ENCODE measurements around the gene PTTG1IP2.

Gene PTTG1IP2

GRCh38 chr7:90469554-90469953 is at the start of gene PTTG1IP2:
Gene PTTG1IP2, plus strand, starts transcription at chr7:90469639. Its CDS starts 148 bp downstream, at chr7:90469787.
- Histone ChIP-seq H3K4me1 (ENCODE audit: control insufficient read depth, insufficient read depth, low read length) (no peaks in the 10 kb centered on the region), H3K9ac (ENCODE audit: low read length in 2 of 2) (no peak within 1 kb of the TSS), H3K27ac (ENCODE audit: low read length) (no peak within 1 kb of the TSS), H3K27me3 (ENCODE audit: control insufficient read depth in 1 of 2, insufficient read depth in 2 of 2, low read length in 2 of 2) (no peaks in the 10 kb centered on the region), H3K9me3 (ENCODE audit: control insufficient read depth in 2 of 2, low read length in 2 of 2) (no peaks in the 10 kb centered on the region), H3K4me3 (ENCODE audit: low read length in 2 of 2) (no peak within 1 kb of the TSS), H3K36me3 (ENCODE audit: control insufficient read depth in 2 of 2, insufficient read depth in 2 of 2, low read length in 2 of 2) (no peaks in the 10 kb centered on the region)

- Histone ChIP-seq H3K27me3 (ENCODE audit: control insufficient read depth in 1 of 2, insufficient read depth in 2 of 2, low read length in 2 of 2) (no peaks in the 10 kb centered on the region), H3K9ac (ENCODE audit: low read length in 2 of 2) (no peak overlapping the region), H3K27ac (ENCODE audit: low read length) (no peak overlapping the region), H3K9me3 (ENCODE audit: control insufficient read depth in 2 of 2, low read length in 2 of 2) (no peaks in the 10 kb centered on the region), H3K4me1 (ENCODE audit: control insufficient read depth, insufficient read depth, low read length) (no peaks in the 10 kb centered on the region), H3K36me3 (ENCODE audit: control insufficient read depth in 2 of 2, insufficient read depth in 2 of 2, low read length in 2 of 2) (peaks cover 0 to 2% of the 10 kb centered on the region in 2 donors), H3K4me3 (ENCODE audit: low read length in 2 of 2) (no peak overlapping the region)
Observed at GRCh38 chr7:90421651-90422050, 47.8 kb upstream of the PTTG1IP2 start.

GRCh38 chr7:90424720-90425119 is 44.7 kb upstream of the PTTG1IP2 start:
- H3K9ac ChIP-seq (ENCODE audit: low read length in 2 of 2) = no peak overlapping the region
- no peak overlapping the region for H3K4me3 ChIP-seq (ENCODE audit: low read length in 2 of 2)
- H3K4me1 ChIP-seq (ENCODE audit: control insufficient read depth, insufficient read depth, low read length) = no peaks in the 10 kb centered on the region
- H3K36me3 ChIP-seq (ENCODE audit: control insufficient read depth in 2 of 2, insufficient read depth in 2 of 2, low read length in 2 of 2) = no peaks in the 10 kb centered on the region
- H3K27ac ChIP-seq (ENCODE audit: low read length) = no peak overlapping the region
- no peaks in the 10 kb centered on the region for H3K27me3 ChIP-seq (ENCODE audit: control insufficient read depth in 1 of 2, insufficient read depth in 2 of 2, low read length in 2 of 2)
- H3K9me3 ChIP-seq (ENCODE audit: control insufficient read depth in 2 of 2, low read length in 2 of 2) = no peaks in the 10 kb centered on the region

GRCh38 chr7:90425376-90425775 is 44.1 kb upstream of the PTTG1IP2 start:
- Histone ChIP-seq H3K27me3 (ENCODE audit: control insufficient read depth in 1 of 2, insufficient read depth in 2 of 2, low read length in 2 of 2) (no peaks in the 10 kb centered on the region), H3K4me1 (ENCODE audit: control insufficient read depth, insufficient read depth, low read length) (no peaks in the 10 kb centered on the region), H3K4me3 (ENCODE audit: low read length in 2 of 2) (no peak overlapping the region), H3K9ac (ENCODE audit: low read length in 2 of 2) (no peak overlapping the region), H3K9me3 (ENCODE audit: control insufficient read depth in 2 of 2, low read length in 2 of 2) (no peaks in the 10 kb centered on the region), H3K27ac (ENCODE audit: low read length) (no peak overlapping the region), H3K36me3 (ENCODE audit: control insufficient read depth in 2 of 2, insufficient read depth in 2 of 2, low read length in 2 of 2) (no peaks in the 10 kb centered on the region)

- no peaks in the 10 kb centered on the region for H3K36me3 ChIP-seq (ENCODE audit: control insufficient read depth in 2 of 2, insufficient read depth in 2 of 2, low read length in 2 of 2)
- no peak overlapping the region for H3K4me3 ChIP-seq (ENCODE audit: low read length in 2 of 2)
- H3K4me1 ChIP-seq (ENCODE audit: control insufficient read depth, insufficient read depth, low read length) = no peaks in the 10 kb centered on the region
- H3K9ac ChIP-seq (ENCODE audit: low read length in 2 of 2) = no peak overlapping the region
- H3K27ac ChIP-seq (ENCODE audit: low read length) = no peak overlapping the region
- H3K9me3 ChIP-seq (ENCODE audit: control insufficient read depth in 2 of 2, low read length in 2 of 2) = no peaks in the 10 kb centered on the region
- H3K27me3 ChIP-seq (ENCODE audit: control insufficient read depth in 1 of 2, insufficient read depth in 2 of 2, low read length in 2 of 2) = no peaks in the 10 kb centered on the region
Observed at GRCh38 chr7:90430614-90431460, 38.6 kb upstream of the PTTG1IP2 start.

GRCh38 chr7:90432752-90433151 is 36.7 kb upstream of the PTTG1IP2 start:
- Histone ChIP-seq H3K27me3 (ENCODE audit: control insufficient read depth in 1 of 2, insufficient read depth in 2 of 2, low read length in 2 of 2) (no peaks in the 10 kb centered on the region), H3K9ac (ENCODE audit: low read length in 2 of 2) (no peak overlapping the region), H3K27ac (ENCODE audit: low read length) (no peak overlapping the region), H3K4me1 (ENCODE audit: control insufficient read depth, insufficient read depth, low read length) (no peaks in the 10 kb centered on the region), H3K4me3 (ENCODE audit: low read length in 2 of 2) (no peak overlapping the region), H3K36me3 (ENCODE audit: control insufficient read depth in 2 of 2, insufficient read depth in 2 of 2, low read length in 2 of 2) (no peaks in the 10 kb centered on the region), H3K9me3 (ENCODE audit: control insufficient read depth in 2 of 2, low read length in 2 of 2) (no peaks in the 10 kb centered on the region)

- H3K9me3 ChIP-seq (ENCODE audit: control insufficient read depth in 2 of 2, low read length in 2 of 2) = no peaks in the 10 kb centered on the region
- no peak overlapping the region for H3K4me3 ChIP-seq (ENCODE audit: low read length in 2 of 2)
- no peaks in the 10 kb centered on the region for H3K36me3 ChIP-seq (ENCODE audit: control insufficient read depth in 2 of 2, insufficient read depth in 2 of 2, low read length in 2 of 2)
- no peaks in the 10 kb centered on the region for H3K4me1 ChIP-seq (ENCODE audit: control insufficient read depth, insufficient read depth, low read length)
- no peak overlapping the region for H3K9ac ChIP-seq (ENCODE audit: low read length in 2 of 2)
- H3K27ac ChIP-seq (ENCODE audit: low read length) = no peak overlapping the region
- H3K27me3 ChIP-seq (ENCODE audit: control insufficient read depth in 1 of 2, insufficient read depth in 2 of 2, low read length in 2 of 2) = no peaks in the 10 kb centered on the region
Observed at GRCh38 chr7:90433221-90433620, 36.2 kb upstream of the PTTG1IP2 start.

GRCh38 chr7:90445633-90446032 is 23.8 kb upstream of the PTTG1IP2 start:
- H3K9me3 ChIP-seq (ENCODE audit: control insufficient read depth in 2 of 2, low read length in 2 of 2) = no peaks in the 10 kb centered on the region
- no peaks in the 10 kb centered on the region for H3K4me1 ChIP-seq (ENCODE audit: control insufficient read depth, insufficient read depth, low read length)
- no peak overlapping the region for H3K4me3 ChIP-seq (ENCODE audit: low read length in 2 of 2)
- H3K27ac ChIP-seq (ENCODE audit: low read length) = no peak overlapping the region
- H3K27me3 ChIP-seq (ENCODE audit: control insufficient read depth in 1 of 2, insufficient read depth in 2 of 2, low read length in 2 of 2) = no peaks in the 10 kb centered on the region
- H3K36me3 ChIP-seq (ENCODE audit: control insufficient read depth in 2 of 2, insufficient read depth in 2 of 2, low read length in 2 of 2) = no peaks in the 10 kb centered on the region
- no peak overlapping the region for H3K9ac ChIP-seq (ENCODE audit: low read length in 2 of 2)

GRCh38 chr7:90446137-90446899 is 23.1 kb upstream of the PTTG1IP2 start:
- Histone ChIP-seq H3K36me3 (ENCODE audit: control insufficient read depth in 2 of 2, insufficient read depth in 2 of 2, low read length in 2 of 2) (no peaks in the 10 kb centered on the region), H3K4me3 (ENCODE audit: low read length in 2 of 2) (no peak overlapping the region), H3K27me3 (ENCODE audit: control insufficient read depth in 1 of 2, insufficient read depth in 2 of 2, low read length in 2 of 2) (no peaks in the 10 kb centered on the region), H3K9ac (ENCODE audit: low read length in 2 of 2) (no peak overlapping the region), H3K27ac (ENCODE audit: low read length) (no peak overlapping the region), H3K4me1 (ENCODE audit: control insufficient read depth, insufficient read depth, low read length) (no peaks in the 10 kb centered on the region), H3K9me3 (ENCODE audit: control insufficient read depth in 2 of 2, low read length in 2 of 2) (no peaks in the 10 kb centered on the region)

- Histone ChIP-seq H3K4me3 (ENCODE audit: low read length in 2 of 2) (no peak overlapping the region), H3K9me3 (ENCODE audit: control insufficient read depth in 2 of 2, low read length in 2 of 2) (no peaks in the 10 kb centered on the region), H3K27me3 (ENCODE audit: control insufficient read depth in 1 of 2, insufficient read depth in 2 of 2, low read length in 2 of 2) (no peaks in the 10 kb centered on the region), H3K4me1 (ENCODE audit: control insufficient read depth, insufficient read depth, low read length) (no peaks in the 10 kb centered on the region), H3K27ac (ENCODE audit: low read length) (no peak overlapping the region), H3K36me3 (ENCODE audit: control insufficient read depth in 2 of 2, insufficient read depth in 2 of 2, low read length in 2 of 2) (no peaks in the 10 kb centered on the region), H3K9ac (ENCODE audit: low read length in 2 of 2) (no peak overlapping the region)
Observed at GRCh38 chr7:90453259-90453891, 16.1 kb upstream of the PTTG1IP2 start.

Data from stomach smooth muscle (tissue), 2 donors.